Activated naive CD8-positive, alpha-beta T cell treated with anti-CD3 and anti-CD28 coated beads for 36 hours (primary cell): ENCODE measurements around the gene KIAA1191. TPM values are rescaled to one million over a fixed set of nuclear protein-coding genes. Genes with fewer than 3 reads are reported as not detected.
"Not testable (repeated sequence)": the region's sequence is repeated elsewhere in the genome, so short reads cannot be mapped to it uniquely, and the experiment has no call there.

ENCODE experiments used
- DNase-seq: peaks from one replicate; pipeline ENCODE4 v3.0.0; 2021
- H3K27ac Mint-ChIP-seq: one replicate; pipeline ENCODE4 v1.8.0; 2022; ENCODE audit warnings: mild to moderate bottlenecking, moderate library complexity, mixed read lengths
- H3K27me3 Mint-ChIP-seq: one replicate; pipeline ENCODE4 v1.8.0; 2022; ENCODE audit warnings: mild to moderate bottlenecking, mixed read lengths
- H3K36me3 Mint-ChIP-seq: one replicate; pipeline ENCODE4 v1.8.0; 2021; ENCODE audit warnings: mild to moderate bottlenecking, mixed read lengths
- H3K4me1 Mint-ChIP-seq: one replicate; pipeline ENCODE4 v1.8.0; 2021; ENCODE audit warnings: mixed read lengths
- H3K4me3 Mint-ChIP-seq: one replicate; pipeline ENCODE4 v1.8.0; 2022; ENCODE audit warnings: mild to moderate bottlenecking, moderate library complexity, mixed read lengths
- H3K9me3 Mint-ChIP-seq: one replicate; pipeline ENCODE4 v1.8.0; 2022; ENCODE audit warnings: mixed read lengths
- total RNA-seq, 2 experiments: library from RNA; stranded (reverse); gene quantifications; one replicate each; pipeline ENCODE4 v1.2.3, GENCODE V29; 2021

Gene KIAA1191
- 10 to 100 TPM; 38.2 to 41.7 TPM for total RNA-seq

DNA sequence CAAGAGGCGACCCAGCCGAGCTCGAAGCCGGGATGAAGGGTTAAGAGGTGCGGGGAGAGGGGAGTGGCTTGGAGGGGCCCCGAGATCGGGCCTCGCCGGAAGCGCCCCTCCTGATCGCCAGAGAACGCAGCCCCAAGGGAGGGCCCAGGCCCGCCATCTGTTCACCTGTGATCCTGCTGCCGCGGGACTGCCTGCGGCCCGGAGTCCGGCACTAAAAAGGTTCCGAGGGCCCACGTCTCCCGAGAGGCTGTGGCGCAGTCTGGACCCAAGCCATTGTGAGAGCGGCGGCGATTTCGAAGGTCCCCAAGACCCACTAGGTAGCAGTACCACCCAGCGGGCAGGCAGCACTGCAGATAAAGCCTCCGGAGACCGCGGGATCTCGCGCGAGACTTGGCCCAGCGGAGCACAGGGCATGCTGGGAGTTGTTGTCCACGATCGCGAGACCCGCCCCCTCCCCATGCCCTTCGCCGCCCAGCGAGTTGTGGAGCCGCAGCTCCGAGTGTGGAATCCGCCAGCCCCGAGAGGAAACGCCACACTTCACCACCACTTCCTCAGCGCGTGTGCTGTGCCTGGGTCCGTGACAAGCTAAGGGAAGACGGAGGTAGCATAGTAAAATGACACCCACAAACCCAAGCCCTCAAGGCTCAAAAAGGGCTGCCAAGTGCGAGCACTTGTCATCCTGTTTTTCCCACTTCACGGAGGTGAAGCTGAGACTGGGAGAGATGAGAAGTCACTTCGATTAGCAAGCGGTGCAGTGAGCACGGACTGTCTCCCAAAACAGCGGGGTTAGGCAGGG lies at the start of gene KIAA1191:
Gene KIAA1191 (minus strand): TSS at position 328 of the 796 bp plus-strand sequence. CDS start 2,256 bp downstream, outside the sequence.
- H3K36me3 Mint-ChIP-seq, result peaks cover 18% of the 10 kb centered on the region

GRCh38 chr5:176410486-176411180 lies 49.1 kb upstream of the KIAA1191 start:
- no peak for DNase-seq
- Mint-ChIP-seq H3K9me3 (no peaks in the 10 kb centered on the region), H3K4me1 (peaks cover 23% of the 10 kb centered on the region), H3K4me3 (no peak overlapping the region), H3K36me3 (peaks cover 2% of the 10 kb centered on the region), H3K27me3 (no peaks in the 10 kb centered on the region), H3K27ac (no peak overlapping the region)

More for the DNA sequence above, at the start of gene KIAA1191:
- Mint-ChIP-seq H3K27ac (peak within 1 kb of the TSS; percentile 98), H3K9me3 (no peaks in the 10 kb centered on the region), H3K4me1 (peaks cover 25% of the 10 kb centered on the region), H3K4me3 (peak within 1 kb of the TSS; percentile 99), H3K27me3 (no peaks in the 10 kb centered on the region)
- peak; percentile 93 for DNase-seq

GRCh38 chr5:176409765-176410164 lies 48.2 kb upstream of the KIAA1191 start:
- H3K4me1 Mint-ChIP-seq, result peaks cover 18% of the 10 kb centered on the region
- H3K4me3 Mint-ChIP-seq, result no peak overlapping the region
- no peaks in the 10 kb centered on the region for H3K27me3 Mint-ChIP-seq
- H3K36me3 Mint-ChIP-seq, result peaks cover 2% of the 10 kb centered on the region
- H3K9me3 Mint-ChIP-seq, result no peaks in the 10 kb centered on the region
- no peak overlapping the region for H3K27ac Mint-ChIP-seq
- DNase-seq, result no peak

GRCh38 chr5:176408590-176408989 lies 47.0 kb upstream of the KIAA1191 start:
- Mint-ChIP-seq H3K4me3 (no peak overlapping the region), H3K9me3 (no peaks in the 10 kb centered on the region), H3K27me3 (no peaks in the 10 kb centered on the region), H3K36me3 (peaks cover 2% of the 10 kb centered on the region), H3K4me1 (peaks cover 6% of the 10 kb centered on the region), H3K27ac (no peak overlapping the region)
- DNase-seq, result no peak

GRCh38 chr5:176408252-176408573 lies 46.6 kb upstream of the KIAA1191 start:
- not testable (repeated sequence) for H3K4me3 Mint-ChIP-seq, DNase-seq, H3K4me1 Mint-ChIP-seq, H3K36me3 Mint-ChIP-seq, H3K27ac Mint-ChIP-seq, H3K27me3 Mint-ChIP-seq, H3K9me3 Mint-ChIP-seq

GRCh38 chr5:176407456-176408251 lies 46.1 kb upstream of the KIAA1191 start:
- no peak for DNase-seq
- no peaks in the 10 kb centered on the region for H3K9me3 Mint-ChIP-seq
- H3K36me3 Mint-ChIP-seq, result peaks cover 2% of the 10 kb centered on the region
- no peak overlapping the region for H3K27ac Mint-ChIP-seq
- no peak overlapping the region for H3K4me3 Mint-ChIP-seq
- H3K4me1 Mint-ChIP-seq, result peaks cover under 1% of the 10 kb centered on the region
- H3K27me3 Mint-ChIP-seq, result no peaks in the 10 kb centered on the region

GRCh38 chr5:176406436-176407052 lies 45.0 kb upstream of the KIAA1191 start:
- Mint-ChIP-seq H3K9me3 (no peaks in the 10 kb centered on the region), H3K4me1 (no peaks in the 10 kb centered on the region), H3K4me3 (no peak overlapping the region), H3K27me3 (no peaks in the 10 kb centered on the region), H3K36me3 (peaks cover 2% of the 10 kb centered on the region), H3K27ac (no peak overlapping the region)
- DNase-seq, result no peak

DNA sequence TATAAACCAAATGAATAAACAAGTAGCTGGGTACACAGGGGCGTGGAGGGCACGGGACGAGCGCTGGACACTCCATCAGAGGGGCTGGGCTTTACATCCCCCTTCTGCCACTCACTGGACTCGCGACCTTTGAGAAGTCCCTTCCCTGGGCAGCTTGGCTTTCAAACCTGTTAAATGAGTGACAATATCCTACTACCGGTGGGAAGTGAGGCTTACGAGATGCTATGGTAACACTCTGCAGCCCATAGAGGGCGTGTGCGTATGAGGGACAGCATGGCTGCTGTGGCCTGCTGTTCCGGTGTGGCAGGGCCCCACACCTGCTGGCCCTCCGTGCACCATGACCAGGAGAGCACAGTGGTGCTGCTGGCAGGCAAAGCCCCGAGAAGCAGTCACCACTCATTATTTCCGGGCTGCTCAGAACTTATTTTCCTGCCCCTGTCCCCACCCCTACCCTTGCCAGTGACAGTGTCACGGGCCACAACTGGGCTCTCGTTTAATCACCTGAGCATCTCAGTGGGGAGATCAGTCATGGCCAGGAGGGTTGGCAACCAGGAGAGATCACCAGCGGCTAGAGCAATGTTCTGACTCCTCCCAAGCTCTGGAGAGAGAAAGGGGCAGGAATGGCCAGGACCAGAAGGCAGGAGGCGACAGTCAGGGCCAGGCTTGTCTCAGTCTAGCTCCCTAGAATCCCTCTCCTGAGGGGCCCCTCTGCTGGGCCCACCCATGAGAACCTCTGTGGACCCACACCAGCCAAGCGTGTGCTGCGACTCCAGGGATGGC lies 44.3 kb upstream of the KIAA1191 start:
- Mint-ChIP-seq H3K9me3 (no peaks in the 10 kb centered on the region), H3K4me1 (no peaks in the 10 kb centered on the region), H3K27ac (no peak overlapping the region), H3K36me3 (peaks cover 2% of the 10 kb centered on the region), H3K27me3 (no peaks in the 10 kb centered on the region), H3K4me3 (no peak overlapping the region)
- DNase-seq, result no peak

GRCh38 chr5:176401281-176402205 lies 40.0 kb upstream of the KIAA1191 start:
- no peak overlapping the region for H3K27ac Mint-ChIP-seq
- no peak for DNase-seq
- H3K4me1 Mint-ChIP-seq, result no peaks in the 10 kb centered on the region
- no peak overlapping the region for H3K4me3 Mint-ChIP-seq
- no peaks in the 10 kb centered on the region for H3K27me3 Mint-ChIP-seq
- H3K36me3 Mint-ChIP-seq, result no peaks in the 10 kb centered on the region
- H3K9me3 Mint-ChIP-seq, result no peaks in the 10 kb centered on the region

DNA sequence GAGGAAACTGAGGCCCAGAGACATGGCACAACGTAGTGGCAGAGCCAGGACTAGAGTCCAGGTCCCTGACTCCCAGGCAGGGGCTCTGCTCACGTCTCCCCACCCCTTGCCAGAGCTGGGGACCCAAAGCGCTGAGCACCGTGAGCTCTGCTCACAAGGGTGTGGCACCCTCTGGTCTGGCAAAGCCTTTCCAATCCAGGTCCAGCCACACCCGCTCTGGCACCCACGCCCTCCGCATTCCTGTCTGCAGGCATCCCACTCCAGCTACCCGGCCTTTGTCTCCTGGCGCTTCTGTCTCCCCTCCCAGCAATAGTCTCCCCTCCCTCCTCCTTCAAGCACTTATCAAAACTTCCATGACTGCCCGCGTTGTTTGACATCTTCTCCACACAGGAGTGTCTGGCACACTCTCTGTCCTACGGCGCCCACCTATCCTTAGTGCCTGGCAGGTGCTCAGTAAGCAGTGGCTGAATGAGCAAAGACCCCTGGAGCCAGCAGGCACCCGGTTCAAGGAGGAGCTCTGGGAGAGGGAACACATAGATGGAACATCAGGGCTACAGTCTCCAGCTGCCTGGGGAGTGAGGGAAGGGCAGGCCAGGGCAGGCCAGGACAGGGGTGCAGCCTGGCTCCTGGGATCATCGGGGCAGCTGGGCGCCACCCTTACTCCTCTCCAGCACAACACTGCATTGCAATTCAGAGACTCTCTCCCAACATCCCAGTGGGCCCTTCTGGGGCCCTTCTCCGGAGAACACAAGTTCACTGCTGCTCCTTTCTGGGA lies 39.0 kb upstream of the KIAA1191 start:
- H3K4me1 Mint-ChIP-seq, result no peaks in the 10 kb centered on the region
- H3K27me3 Mint-ChIP-seq, result no peaks in the 10 kb centered on the region
- no peak for DNase-seq
- no peaks in the 10 kb centered on the region for H3K36me3 Mint-ChIP-seq
- no peak overlapping the region for H3K4me3 Mint-ChIP-seq
- H3K9me3 Mint-ChIP-seq, result no peaks in the 10 kb centered on the region
- H3K27ac Mint-ChIP-seq, result no peak overlapping the region

GRCh38 chr5:176397736-176398420 lies 36.3 kb upstream of the KIAA1191 start:
- H3K4me1 Mint-ChIP-seq, result no peaks in the 10 kb centered on the region
- no peaks in the 10 kb centered on the region for H3K9me3 Mint-ChIP-seq
- no peak for DNase-seq
- H3K27ac Mint-ChIP-seq, result no peak overlapping the region
- no peaks in the 10 kb centered on the region for H3K27me3 Mint-ChIP-seq
- H3K4me3 Mint-ChIP-seq, result no peak overlapping the region
- no peaks in the 10 kb centered on the region for H3K36me3 Mint-ChIP-seq

DNA sequence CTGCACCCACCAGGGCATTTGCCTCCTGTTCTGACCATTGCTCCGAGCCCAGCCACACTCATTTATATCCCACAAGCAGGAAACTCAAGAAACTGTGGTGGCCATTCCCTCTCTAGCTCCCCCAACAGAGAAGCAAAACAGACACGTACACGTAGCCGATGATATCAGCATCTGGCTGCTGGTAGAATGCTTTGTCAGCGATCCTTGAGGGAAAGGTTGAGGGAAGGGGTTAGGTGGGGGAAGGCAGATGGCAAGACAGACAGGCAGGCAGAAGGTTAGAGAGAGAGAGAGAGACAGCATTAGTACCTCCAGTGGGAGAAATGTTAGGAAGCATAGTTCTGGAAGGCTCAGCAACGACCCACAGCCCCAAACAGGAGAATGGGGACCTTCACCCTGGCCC lies 34.8 kb upstream of the KIAA1191 start:
- H3K36me3 Mint-ChIP-seq, result no peaks in the 10 kb centered on the region
- H3K27ac Mint-ChIP-seq, result no peak overlapping the region
- H3K9me3 Mint-ChIP-seq, result no peaks in the 10 kb centered on the region

More for the DNA sequence above, 34.8 kb upstream of the KIAA1191 start:
- Mint-ChIP-seq H3K4me1 (peaks cover 1% of the 10 kb centered on the region), H3K27me3 (no peaks in the 10 kb centered on the region), H3K4me3 (no peak overlapping the region)
- DNase-seq, result no peak
